ENCODE measurements around the gene MCU.
A peak's percentile ranks its signal among the peaks of the same experiment; 100 is the strongest.
"Not testable (repeated sequence)": the region's sequence is repeated elsewhere in the genome, so short reads cannot be mapped to it uniquely, and the experiment has no call there.

Gene MCU

GRCh38 chr10:72731916-72732419 is 40.0 kb downstream of the MCU start:
- no peak for DNase-seq

- no peak for DNase-seq
Measured at GRCh38 chr10:72732521-72732920, 40.6 kb downstream of the MCU start.

GRCh38 chr10:72733989-72734388 is 42.0 kb downstream of the MCU start:
- no peak for DNase-seq

- DNase-seq = no peak
Measured at GRCh38 chr10:72735288-72735936, 43.5 kb downstream of the MCU start.

GRCh38 chr10:72736176-72736827 is 44.4 kb downstream of the MCU start:
- DNase-seq = no peak

- no peak for DNase-seq
Measured at GRCh38 chr10:72736828-72737220, 44.9 kb downstream of the MCU start.

GRCh38 chr10:72737357-72737756 is 45.4 kb downstream of the MCU start:
- DNase-seq = not testable (repeated sequence)

GRCh38 chr10:72738486-72738885 is 46.5 kb downstream of the MCU start:
- no peak for DNase-seq

- peak; percentile 10 for DNase-seq
Measured at GRCh38 chr10:72740528-72740927, 48.6 kb downstream of the MCU start.

GRCh38 chr10:72742092-72742491 is 50.1 kb downstream of the MCU start:
- DNase-seq = no peak

- DNase-seq = no peak
Measured at GRCh38 chr10:72742797-72743196, 50.9 kb downstream of the MCU start.

GRCh38 chr10:72744566-72744965 is 52.6 kb downstream of the MCU start:
- no peak for DNase-seq

- DNase-seq = no peak
Measured at GRCh38 chr10:72746426-72747363, 54.8 kb downstream of the MCU start.

GRCh38 chr10:72747521-72747920 is 55.6 kb downstream of the MCU start:
- no peak for DNase-seq

GRCh38 chr10:72753760-72754231 is 61.9 kb downstream of the MCU start:
- no peak for DNase-seq

- no peak for DNase-seq
Measured at GRCh38 chr10:72754275-72755032, 62.5 kb downstream of the MCU start.

- no peak for DNase-seq
Measured at GRCh38 chr10:72756674-72757385, 64.9 kb downstream of the MCU start.

- DNase-seq = no peak
Measured at GRCh38 chr10:72757732-72758131, 65.8 kb downstream of the MCU start.

- not testable (repeated sequence) for DNase-seq
Measured at GRCh38 chr10:72758930-72759329, 67.0 kb downstream of the MCU start.

GRCh38 chr10:72759584-72759983 is 67.6 kb downstream of the MCU start:
- DNase-seq = no peak

GRCh38 chr10:72761498-72761897 is 69.6 kb downstream of the MCU start:
- DNase-seq = no peak

- no peak for DNase-seq
Measured at GRCh38 chr10:72762042-72762441, 70.1 kb downstream of the MCU start.
